RPMI8226 (cell line): ENCODE results near the gene ACOT7.
"Not testable (repeated sequence)": the region's sequence is repeated elsewhere in the genome, so short reads cannot be mapped to it uniquely, and the experiment has no call there.

Source experiments
- DNase-seq: peaks from one replicate; pipeline ENCODE4 v3.0.0-alpha.2; 2015

ACOT7 gene

DNA sequence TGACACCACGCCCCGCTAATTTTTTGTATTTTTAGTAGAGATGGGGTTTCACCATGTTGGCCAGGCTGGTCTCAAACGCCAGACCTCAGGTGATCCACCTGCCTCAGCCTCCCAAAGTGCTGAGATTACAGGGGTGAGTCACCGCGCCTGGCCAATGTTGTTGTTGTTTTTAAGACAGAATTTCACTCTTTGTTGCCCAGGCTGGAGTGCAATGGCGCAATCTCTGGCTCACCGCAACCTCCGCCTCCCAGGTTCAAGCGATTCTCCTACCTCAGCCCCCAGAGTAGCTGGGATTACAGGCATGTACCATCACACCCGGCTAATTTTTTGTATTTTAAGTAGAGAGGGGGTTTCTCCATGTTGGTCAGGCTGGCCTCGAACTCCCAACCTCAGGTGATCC lies 173.9 kb downstream of the ACOT7 start:
- DNase-seq, result not testable (repeated sequence)

DNA sequence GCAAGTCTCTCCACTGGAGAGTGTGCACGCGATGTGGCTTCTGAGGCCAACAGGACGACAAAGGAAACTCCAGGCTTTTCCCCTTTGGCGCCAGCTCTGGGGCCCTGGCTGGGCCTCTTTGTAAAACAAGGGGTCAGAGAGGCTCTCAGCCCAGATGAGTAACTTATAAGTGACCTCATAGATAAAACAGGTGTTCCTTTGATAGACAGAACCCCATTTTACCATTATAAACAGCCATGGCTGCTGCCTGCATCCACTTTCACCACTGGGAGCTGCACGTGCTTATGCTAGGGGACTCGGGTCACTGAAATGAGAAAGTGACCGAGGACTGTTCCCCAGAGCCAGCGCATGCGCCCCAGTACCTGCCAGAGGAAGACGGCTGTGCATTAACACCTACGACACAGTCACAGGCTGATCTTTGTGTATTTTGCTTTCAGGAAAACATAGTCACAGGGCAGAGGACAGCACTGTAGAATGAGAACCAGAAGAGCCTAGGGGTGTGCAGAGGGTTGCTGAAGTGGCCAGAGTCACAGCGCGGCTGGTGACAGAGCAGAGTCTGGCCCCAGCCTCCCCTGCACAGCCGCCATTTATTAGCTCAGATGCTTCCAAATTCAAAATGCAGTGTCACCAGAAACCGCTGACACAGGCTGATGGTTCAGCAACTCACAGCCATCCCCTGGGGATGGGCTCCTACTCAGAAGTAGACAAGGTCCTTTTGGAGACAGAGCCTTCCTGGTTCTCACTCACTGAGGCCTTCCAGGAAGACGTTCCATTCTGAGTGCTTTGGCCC lies 175.0 kb downstream of the ACOT7 start:
- peak; percentile 42 for DNase-seq
